CD1c-positive myeloid dendritic cell (primary cell): ENCODE measurements around the gene COL25A1.
"Not testable (repeated sequence)": the region's sequence is repeated elsewhere in the genome, so short reads cannot be mapped to it uniquely, and the experiment has no call there.

Experiments
- DNase-seq: peaks from one replicate; pipeline ENCODE4 v3.0.0-alpha.2; 2016; ENCODE audit errors: extremely low spot score

The COL25A1 gene

GRCh38 chr4:109012286-109012880 is 290.1 kb downstream of the COL25A1 start:
- no peak for DNase-seq

- DNase-seq = no peak
Measured at GRCh38 chr4:109011241-109012026, 291.0 kb downstream of the COL25A1 start.

- no peak for DNase-seq
Measured at GRCh38 chr4:109010521-109010920, 291.9 kb downstream of the COL25A1 start.

GRCh38 chr4:109009909-109010308 is 292.5 kb downstream of the COL25A1 start:
- DNase-seq = no peak

- no peak for DNase-seq
Measured at GRCh38 chr4:109007976-109008375, 294.5 kb downstream of the COL25A1 start.

- no peak for DNase-seq
Measured at GRCh38 chr4:109005523-109005922, 296.9 kb downstream of the COL25A1 start.

GRCh38 chr4:109004418-109004817 is 298.0 kb downstream of the COL25A1 start:
- no peak for DNase-seq

- DNase-seq = no peak
Measured at GRCh38 chr4:109003964-109004363, 298.5 kb downstream of the COL25A1 start.

- DNase-seq = no peak
Measured at GRCh38 chr4:108991551-108992328, 310.7 kb downstream of the COL25A1 start.

GRCh38 chr4:108988464-108989195 is 313.8 kb downstream of the COL25A1 start:
- no peak for DNase-seq

GRCh38 chr4:108984495-108984894 is 318.0 kb downstream of the COL25A1 start:
- not testable (repeated sequence) for DNase-seq

- DNase-seq = no peak
Measured at GRCh38 chr4:108982402-108983185, 319.9 kb downstream of the COL25A1 start.

- no peak for DNase-seq
Measured at GRCh38 chr4:108980455-108981239, 321.8 kb downstream of the COL25A1 start.

GRCh38 chr4:108979759-108980158 is 322.7 kb downstream of the COL25A1 start:
- no peak for DNase-seq

- no peak for DNase-seq
Measured at GRCh38 chr4:108978066-108978465, 324.4 kb downstream of the COL25A1 start.

GRCh38 chr4:108972613-108973283 is 329.7 kb downstream of the COL25A1 start:
- DNase-seq = no peak

GRCh38 chr4:108971473-108971872 is 331.0 kb downstream of the COL25A1 start:
- DNase-seq = no peak

GRCh38 chr4:108965472-108966076 is 336.9 kb downstream of the COL25A1 start:
- DNase-seq = no peak

- DNase-seq = no peak
Measured at GRCh38 chr4:108965016-108965415, 337.4 kb downstream of the COL25A1 start.
